A673 (cell line): ENCODE measurements around the gene FSTL5. TPM values are rescaled to one million over a fixed set of nuclear protein-coding genes. Genes with fewer than 3 reads are reported as not detected.

Source experiments
- BruUV-seq: library from RNA; stranded (reverse); fragments of 400-500 nt; replicated peaks from 2 replicates; lab custom pipeline; 2021; lab: Mats Ljungman, UMichigan
- CTCF ChIA-PET: fragments of 300-600 bp; sonication (Branson Sonifier 250); formaldehyde crosslinking; loops from one replicate; lab custom pipeline; 2022; ENCODE audit warnings: antibody characterized with exemption; lab: Charles Lee
- POLR2A ChIA-PET: fragments of 300-600 bp; sonication (Branson Sonifier 250); formaldehyde crosslinking; loops from one replicate; lab custom pipeline; 2022; ENCODE audit warnings: antibody characterized with exemption; ENCODE audit not compliant: low non-redundant PET; lab: Charles Lee
- DNase-seq: peaks from one replicate; pipeline ENCODE4 v3.0.0-alpha.2; 2015; ENCODE audit warnings: low spot score
- H3K27ac ChIP-seq: fragments of 200-600 bp; sonication (generic); 2 replicates; pipeline ENCODE4 v1.5.1; 2016; ENCODE audit warnings: mixed run types, low read depth, mild to moderate bottlenecking, mixed read lengths, antibody characterized with exemption, low read length; ENCODE audit not compliant: poor library complexity, severe bottlenecking
- H3K27me3 ChIP-seq: fragments of 200-600 bp; sonication (generic); replicated peaks from 2 replicates; pipeline ENCODE4 v1.6.1; 2017; ENCODE audit warnings: mixed run types, low read depth, mild to moderate bottlenecking, mixed read lengths, antibody characterized with exemption, low read length; ENCODE audit not compliant: insufficient read depth, poor library complexity
- H3K36me3 ChIP-seq: fragments of 200-600 bp; sonication (generic); 2 replicates; pipeline ENCODE4 v1.6.1; 2016; ENCODE audit warnings: mixed run types, mild to moderate bottlenecking, mixed read lengths, antibody characterized with exemption, low read length; ENCODE audit not compliant: insufficient read depth, poor library complexity, severe bottlenecking
- H3K4me1 ChIP-seq: fragments of 200-600 bp; sonication (generic); 2 replicates; pipeline ENCODE4 v1.6.1; 2017; ENCODE audit warnings: mixed run types, mild to moderate bottlenecking, mixed read lengths, antibody characterized with exemption, low read length; ENCODE audit not compliant: insufficient read depth, poor library complexity, severe bottlenecking
- H3K4me3 ChIP-seq: fragments of 200-600 bp; sonication (generic); 2 replicates; pipeline ENCODE4 v1.5.1; 2016; ENCODE audit warnings: low read depth, mixed run types, mild to moderate bottlenecking, mixed read lengths, low read length; ENCODE audit not compliant: poor library complexity, severe bottlenecking
- H3K9me3 ChIP-seq: fragments of 200-600 bp; sonication (generic); 2 replicates; pipeline ENCODE4 v1.6.1; 2016; ENCODE audit warnings: mixed run types, low read depth, mild to moderate bottlenecking, mixed read lengths, antibody characterized with exemption, low read length; ENCODE audit not compliant: poor library complexity, severe bottlenecking
- EZH2 ChIP-seq: fragments of 200-600 bp; sonication (generic); IDR thresholded peaks from 2 replicates; pipeline ENCODE4 v1.6.1; 2017; ENCODE audit warnings: borderline replicate concordance, low read depth, mild to moderate bottlenecking, mixed read lengths, antibody characterized with exemption, low read length; ENCODE audit not compliant: poor library complexity, severe bottlenecking
- intact Hi-C: fragments of 100-400 bp; cut with micrococcal nuclease; formaldehyde crosslinking; loops from one replicate; pipeline ENCODE4 v1.10.0; 2022; ENCODE audit not compliant: unreplicated experiment
- total RNA-seq: library from RNA; stranded (reverse); gene quantifications from 2 replicates; pipeline ENCODE4 v1.2.3, GENCODE V29; 2021
- TF ChIP-seq, protein P1 (sequence below): fragments of 300-800, 200-600 bp; sonication (generic); conservative IDR thresholded peaks from 2 replicates; pipeline ENCODE4 v1.5.1; 2017; ENCODE audit warnings: low read depth, mild to moderate bottlenecking, antibody characterized with exemption, low read length, moderate library complexity, mixed read lengths

FSTL5 gene
- total RNA-seq, 1 experiment from 2014 or later, result 0.15 TPM

DNA sequence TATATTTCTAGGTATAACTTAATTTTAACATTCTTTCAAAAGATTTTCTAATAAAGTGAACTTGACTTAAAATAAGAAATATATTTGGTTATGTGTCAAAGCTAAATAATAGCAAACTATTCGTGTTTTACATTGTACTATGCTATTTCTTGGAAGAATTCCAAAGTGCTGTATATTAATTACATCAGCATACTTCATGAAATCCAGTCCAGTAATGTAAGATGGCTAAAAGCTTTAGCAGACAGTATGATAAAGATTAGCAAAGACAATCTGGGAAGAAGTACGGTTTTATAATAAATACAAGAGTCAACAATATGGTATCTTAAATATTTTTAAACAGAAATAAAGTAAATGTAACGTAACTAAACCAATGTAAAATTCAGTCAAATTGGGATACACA lies 125.7 kb downstream of the FSTL5 start:
- Histone ChIP-seq H3K36me3 (no peaks in the 10 kb centered on the region), H3K4me1 (no peaks in the 10 kb centered on the region), H3K9me3 (no peaks in the 10 kb centered on the region), H3K4me3 (no peak overlapping the region), H3K27ac (no peak overlapping the region), H3K27me3 (no peaks in the 10 kb centered on the region)
- POLR2A ChIA-PET, result no interaction called here
- DNase-seq, result no peak
- no TSS peak for BruUV-seq
- CTCF ChIA-PET, result no interaction called here
- intact Hi-C loops, result no loop called here
- TF ChIP-seq EZH2, result no peak
- TF ChIP-seq, protein P1, sequence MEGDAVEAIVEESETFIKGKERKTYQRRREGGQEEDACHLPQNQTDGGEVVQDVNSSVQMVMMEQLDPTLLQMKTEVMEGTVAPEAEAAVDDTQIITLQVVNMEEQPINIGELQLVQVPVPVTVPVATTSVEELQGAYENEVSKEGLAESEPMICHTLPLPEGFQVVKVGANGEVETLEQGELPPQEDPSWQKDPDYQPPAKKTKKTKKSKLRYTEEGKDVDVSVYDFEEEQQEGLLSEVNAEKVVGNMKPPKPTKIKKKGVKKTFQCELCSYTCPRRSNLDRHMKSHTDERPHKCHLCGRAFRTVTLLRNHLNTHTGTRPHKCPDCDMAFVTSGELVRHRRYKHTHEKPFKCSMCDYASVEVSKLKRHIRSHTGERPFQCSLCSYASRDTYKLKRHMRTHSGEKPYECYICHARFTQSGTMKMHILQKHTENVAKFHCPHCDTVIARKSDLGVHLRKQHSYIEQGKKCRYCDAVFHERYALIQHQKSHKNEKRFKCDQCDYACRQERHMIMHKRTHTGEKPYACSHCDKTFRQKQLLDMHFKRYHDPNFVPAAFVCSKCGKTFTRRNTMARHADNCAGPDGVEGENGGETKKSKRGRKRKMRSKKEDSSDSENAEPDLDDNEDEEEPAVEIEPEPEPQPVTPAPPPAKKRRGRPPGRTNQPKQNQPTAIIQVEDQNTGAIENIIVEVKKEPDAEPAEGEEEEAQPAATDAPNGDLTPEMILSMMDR, result no peak

DNA sequence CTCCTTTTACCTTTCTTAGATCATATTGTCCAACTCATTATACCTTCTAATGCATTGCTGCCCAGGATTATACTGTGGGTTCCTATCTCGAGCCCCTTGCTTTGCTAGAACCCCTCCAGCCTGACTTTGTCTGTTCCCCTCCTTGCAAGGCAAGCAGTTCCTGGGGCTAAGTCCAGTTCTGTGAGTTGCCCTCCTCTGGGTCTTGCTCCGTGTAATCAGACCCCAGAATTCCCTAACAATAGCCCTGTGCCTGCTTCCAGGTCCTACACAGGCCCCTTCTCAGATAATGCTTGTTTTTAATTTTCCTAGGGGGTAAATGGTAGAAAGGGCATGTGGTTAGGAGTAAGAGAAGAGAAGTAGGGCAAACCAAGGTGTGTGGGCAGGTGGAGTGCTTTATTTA lies 145.9 kb downstream of the FSTL5 start:
- no TSS peak for BruUV-seq
- ChIA-PET POLR2A (no interaction called here), CTCF (no interaction called here)
- H3K27ac ChIP-seq, result no peak overlapping the region
- no peak for DNase-seq
- no peak overlapping the region for H3K4me3 ChIP-seq
- H3K9me3 ChIP-seq, result no peaks in the 10 kb centered on the region
- no peak for TF ChIP-seq EZH2
- TF ChIP-seq, protein P1, result no peak
- no peaks in the 10 kb centered on the region for H3K27me3 ChIP-seq
- H3K4me1 ChIP-seq, result no peaks in the 10 kb centered on the region
- intact Hi-C loops, result no loop called here
- H3K36me3 ChIP-seq, result no peaks in the 10 kb centered on the region

DNA sequence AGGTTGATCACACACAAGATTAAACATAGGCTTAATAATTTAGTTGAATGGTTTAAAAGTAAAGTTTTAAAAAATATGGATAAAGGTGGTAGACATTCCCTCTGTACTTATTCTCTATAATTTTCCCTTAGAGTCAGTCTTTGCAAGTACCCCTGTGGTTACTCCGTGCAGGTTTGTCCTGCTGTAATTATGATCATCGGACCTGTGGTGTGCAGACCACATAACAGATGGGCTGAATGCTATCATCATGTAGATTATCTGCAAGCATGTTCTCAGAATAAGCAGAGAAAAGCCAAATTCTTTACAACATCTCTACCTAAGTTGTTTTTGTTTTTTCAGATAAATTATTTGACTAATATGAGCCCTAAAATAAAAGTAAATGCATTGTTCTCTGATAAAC lies 146.8 kb downstream of the FSTL5 start:
- Histone ChIP-seq H3K4me3 (no peak overlapping the region), H3K36me3 (no peaks in the 10 kb centered on the region), H3K4me1 (no peaks in the 10 kb centered on the region), H3K27me3 (no peaks in the 10 kb centered on the region), H3K27ac (no peak overlapping the region), H3K9me3 (no peaks in the 10 kb centered on the region)
- POLR2A ChIA-PET, result no interaction called here
- no TSS peak for BruUV-seq
- DNase-seq, result no peak
- intact Hi-C loops, result no loop called here
- TF ChIP-seq, protein P1, result no peak
- TF ChIP-seq EZH2, result no peak
- CTCF ChIA-PET, result no interaction called here
